GM12864 (cell line): ENCODE measurements around the gene ARHGAP6.

Source experiments
- DNase-seq: peaks from one replicate; pipeline ENCODE4 v3.0.0-alpha.2; 2011; ENCODE audit warnings: low read depth
- H3K4me3 ChIP-seq: 2 replicates; pipeline ENCODE4 v1.5.1; 2011; ENCODE audit warnings: mild to moderate bottlenecking, low read depth, low read length, control low read depth
- TF ChIP-seq, protein P1 (sequence below): IDR thresholded peaks from 2 replicates; pipeline ENCODE4 v1.5.1; 2011; ENCODE audit warnings: low read depth, mild to moderate bottlenecking, moderate library complexity, low read length, control low read depth, inconsistent platforms; ENCODE audit errors: missing control alignments

ARHGAP6 gene

GRCh38 chrX:11484290-11484689 is 181.4 kb downstream of the ARHGAP6 start:
- no peak for DNase-seq
- TF ChIP-seq, protein P1, sequence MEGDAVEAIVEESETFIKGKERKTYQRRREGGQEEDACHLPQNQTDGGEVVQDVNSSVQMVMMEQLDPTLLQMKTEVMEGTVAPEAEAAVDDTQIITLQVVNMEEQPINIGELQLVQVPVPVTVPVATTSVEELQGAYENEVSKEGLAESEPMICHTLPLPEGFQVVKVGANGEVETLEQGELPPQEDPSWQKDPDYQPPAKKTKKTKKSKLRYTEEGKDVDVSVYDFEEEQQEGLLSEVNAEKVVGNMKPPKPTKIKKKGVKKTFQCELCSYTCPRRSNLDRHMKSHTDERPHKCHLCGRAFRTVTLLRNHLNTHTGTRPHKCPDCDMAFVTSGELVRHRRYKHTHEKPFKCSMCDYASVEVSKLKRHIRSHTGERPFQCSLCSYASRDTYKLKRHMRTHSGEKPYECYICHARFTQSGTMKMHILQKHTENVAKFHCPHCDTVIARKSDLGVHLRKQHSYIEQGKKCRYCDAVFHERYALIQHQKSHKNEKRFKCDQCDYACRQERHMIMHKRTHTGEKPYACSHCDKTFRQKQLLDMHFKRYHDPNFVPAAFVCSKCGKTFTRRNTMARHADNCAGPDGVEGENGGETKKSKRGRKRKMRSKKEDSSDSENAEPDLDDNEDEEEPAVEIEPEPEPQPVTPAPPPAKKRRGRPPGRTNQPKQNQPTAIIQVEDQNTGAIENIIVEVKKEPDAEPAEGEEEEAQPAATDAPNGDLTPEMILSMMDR = no peak
- H3K4me3 ChIP-seq = no peak overlapping the region

GRCh38 chrX:11481035-11481434 is 184.7 kb downstream of the ARHGAP6 start:
- H3K4me3 ChIP-seq = no peak overlapping the region
- DNase-seq = no peak
- TF ChIP-seq, protein P1 = no peak

DNA sequence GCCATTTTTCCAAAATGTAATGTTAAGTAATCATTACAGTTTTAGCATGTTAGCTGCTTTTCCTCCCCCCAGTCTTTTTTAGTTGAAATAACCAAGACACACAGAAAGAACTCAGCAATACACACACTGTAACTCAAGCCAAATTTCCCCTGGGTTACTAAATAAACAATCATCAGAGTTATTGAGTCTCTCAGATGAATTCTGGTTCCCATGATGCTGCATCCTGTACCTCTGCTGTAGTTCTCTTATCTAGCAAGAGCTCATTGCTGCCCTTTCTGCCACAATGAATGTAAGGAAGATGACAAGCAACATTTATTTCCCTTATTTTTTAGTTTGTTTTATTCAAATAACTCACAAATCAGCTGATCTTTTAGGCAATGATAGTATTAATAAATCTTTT is 185.1 kb downstream of the ARHGAP6 start:
- DNase-seq = no peak
- no peak overlapping the region for H3K4me3 ChIP-seq
- TF ChIP-seq, protein P1 = no peak

GRCh38 chrX:11478911-11479310 is 186.8 kb downstream of the ARHGAP6 start:
- no peak overlapping the region for H3K4me3 ChIP-seq
- TF ChIP-seq, protein P1 = no peak
- no peak for DNase-seq

- DNase-seq = no peak
- H3K4me3 ChIP-seq = no peak overlapping the region
- TF ChIP-seq, protein P1 = no peak
These were observed 187.7 kb downstream of the ARHGAP6 start for GRCh38 chrX:11478026-11478425.

DNA sequence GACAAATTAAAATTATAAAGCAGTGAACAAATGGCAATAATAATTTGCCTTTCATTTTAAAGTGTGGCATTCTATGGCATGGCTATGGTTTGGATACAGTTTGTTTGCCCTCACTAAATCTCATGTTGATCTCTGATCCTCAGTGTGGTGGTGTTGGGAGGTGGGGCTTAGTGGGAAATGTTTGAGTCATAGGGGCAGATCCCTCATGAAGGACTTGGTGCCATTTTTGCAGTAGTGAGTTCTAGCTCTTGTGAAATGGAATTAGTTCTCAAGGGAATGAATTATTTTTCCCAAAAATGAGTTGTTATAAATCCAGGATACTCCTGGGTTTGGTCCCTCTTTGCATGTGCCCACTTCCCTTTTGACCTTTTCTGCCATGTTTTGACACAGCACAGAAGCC is 191.1 kb downstream of the ARHGAP6 start:
- DNase-seq = no peak
- H3K4me3 ChIP-seq = no peak overlapping the region
- TF ChIP-seq, protein P1 = no peak

- no peak overlapping the region for H3K4me3 ChIP-seq
- DNase-seq = no peak
- TF ChIP-seq, protein P1 = no peak
These were observed 191.7 kb downstream of the ARHGAP6 start for GRCh38 chrX:11474021-11474420.
